HepG2 (cell line): Measurements from ENCODE around the gene TFF2. TPM values are rescaled to one million over a fixed set of nuclear protein-coding genes. Genes with fewer than 3 reads are reported as not detected.
A peak's percentile ranks its signal among the peaks of the same experiment; 100 is the strongest.

Source experiments
- AKAP8 ChIP-seq: sonication (generic); formaldehyde crosslinking; IDR thresholded peaks from 2 replicates; pipeline ENCODE4 v1.5.1; 2020; ENCODE audit warnings: mild to moderate bottlenecking, missing genetic modification reagents
- FOSL2 ChIP-seq: sonication (generic); formaldehyde crosslinking; IDR thresholded peaks from 2 replicates; pipeline ENCODE4 v1.4.0; 2020; ENCODE audit warnings: missing genetic modification reagents
- GATAD2A ChIP-seq: IDR thresholded peaks from 2 replicates; pipeline ENCODE4 v1.6.1; 2016
- HNRNPL ChIP-seq: fragments of 200-400 bp; formaldehyde crosslinking; IDR thresholded peaks from 2 replicates; pipeline ENCODE4 v1.6.1; 2017; ENCODE audit warnings: mild to moderate bottlenecking, low read depth, low read length
- REL ChIP-seq: sonication (generic); formaldehyde crosslinking; conservative IDR thresholded peaks from 2 replicates; pipeline ENCODE4 v1.8.0; 2022; ENCODE audit warnings: mild to moderate bottlenecking, missing genetic modification reagents, moderate library complexity
- SMC3 ChIP-seq: IDR thresholded peaks from 2 replicates; pipeline ENCODE4 v1.6.1; 2011; ENCODE audit warnings: low read length, improper control_type of control experiment
- STAG1 ChIP-seq: sonication (generic); formaldehyde crosslinking; IDR thresholded peaks from 2 replicates; pipeline ENCODE4 v1.4.0; 2020; ENCODE audit warnings: missing genetic modification reagents
- XRCC5 ChIP-seq: fragments of 200-400 bp; formaldehyde crosslinking; optimal IDR thresholded peaks from 2 replicates; pipeline ENCODE3; 2017; ENCODE audit warnings: mild to moderate bottlenecking, low read length
- ZNF33A ChIP-seq: sonication (generic); formaldehyde crosslinking; IDR thresholded peaks from 2 replicates; pipeline ENCODE4 v1.5.1; 2020; ENCODE audit warnings: missing genetic modification reagents, mild to moderate bottlenecking, moderate library complexity, borderline replicate concordance
- ZNF383 ChIP-seq: sonication (generic); formaldehyde crosslinking; IDR thresholded peaks from 2 replicates; pipeline ENCODE4 v1.4.0; 2020; ENCODE audit warnings: missing genetic modification reagents, mild to moderate bottlenecking, borderline replicate concordance
- polyA plus RNA-seq, 8 experiments: library from polyadenylated mRNA; depleted of rRNA in 3 of 8; stranded (reverse) in 7 of 8; unstranded in 1 of 8; fragments of >200 nt; fragmentation: Illumina TruSeq in 4 of 8; extraction: Trizol in 4 of 8; gene quantifications; 2 replicates each; pipeline versions ENCODE4 v1.2.1 to v1.2.3, GENCODE V29; 2011 to 2016; ENCODE audit warnings: low read depth in 4 of 8, missing spikeins in 1 of 8, mixed read lengths in 1 of 8; ENCODE audit not compliant: insufficient read depth in 1 of 8
- total RNA-seq, 5 experiments: library from RNA; depleted of rRNA; stranded (reverse); fragments of >200 nt; fragmentation: Illumina TruSeq; extraction: Trizol; gene quantifications; 2 replicates each; pipeline ENCODE4 v1.2.3, GENCODE V29; 2016; ENCODE audit warnings: low read depth in 1 of 5
- TF ChIP-seq, protein P1 (sequence below): sonication (generic); formaldehyde crosslinking; IDR thresholded peaks from 2 replicates; pipeline ENCODE4 v1.4.0; 2020; ENCODE audit warnings: missing genetic modification reagents
- TF ChIP-seq, protein P2 (sequence below): sonication (generic); formaldehyde crosslinking; IDR thresholded peaks from 2 replicates; pipeline ENCODE4 v1.5.1; 2020; ENCODE audit warnings: mild to moderate bottlenecking, moderate library complexity, missing genetic modification reagents
- TF ChIP-seq, protein P3 (sequence below): sonication (generic); formaldehyde crosslinking; IDR thresholded peaks from 2 replicates; pipeline ENCODE4; 2020; ENCODE audit warnings: missing genetic modification reagents, mild to moderate bottlenecking, borderline replicate concordance
- TF ChIP-seq, protein P4 (sequence below): sonication (generic); formaldehyde crosslinking; IDR thresholded peaks from 2 replicates; pipeline ENCODE4 v1.4.0; 2020; ENCODE audit warnings: missing genetic modification reagents, low read depth, mild to moderate bottlenecking, borderline replicate concordance
- TF ChIP-seq, protein P5 (sequence below): sonication (generic); formaldehyde crosslinking; IDR thresholded peaks from 2 replicates; pipeline ENCODE4 v1.4.0; 2020; ENCODE audit warnings: missing genetic modification reagents
- TF ChIP-seq, protein P6 (sequence below), 2 experiments: IDR thresholded peaks; 2 replicates each; pipeline ENCODE4 v1.6.1; 2011 to 2012; ENCODE audit warnings: low read length in 2 of 2, borderline replicate concordance in 1 of 2, low read depth in 1 of 2, mild to moderate bottlenecking in 1 of 2, moderate library complexity in 1 of 2

TFF2 gene
- total and polyA plus RNA-seq, 2 of the 13 experiments (the other 11 are each of a cell fraction or from before 2014, with no cell fraction given), result 1.5 TPM; not detected in 1

DNA sequence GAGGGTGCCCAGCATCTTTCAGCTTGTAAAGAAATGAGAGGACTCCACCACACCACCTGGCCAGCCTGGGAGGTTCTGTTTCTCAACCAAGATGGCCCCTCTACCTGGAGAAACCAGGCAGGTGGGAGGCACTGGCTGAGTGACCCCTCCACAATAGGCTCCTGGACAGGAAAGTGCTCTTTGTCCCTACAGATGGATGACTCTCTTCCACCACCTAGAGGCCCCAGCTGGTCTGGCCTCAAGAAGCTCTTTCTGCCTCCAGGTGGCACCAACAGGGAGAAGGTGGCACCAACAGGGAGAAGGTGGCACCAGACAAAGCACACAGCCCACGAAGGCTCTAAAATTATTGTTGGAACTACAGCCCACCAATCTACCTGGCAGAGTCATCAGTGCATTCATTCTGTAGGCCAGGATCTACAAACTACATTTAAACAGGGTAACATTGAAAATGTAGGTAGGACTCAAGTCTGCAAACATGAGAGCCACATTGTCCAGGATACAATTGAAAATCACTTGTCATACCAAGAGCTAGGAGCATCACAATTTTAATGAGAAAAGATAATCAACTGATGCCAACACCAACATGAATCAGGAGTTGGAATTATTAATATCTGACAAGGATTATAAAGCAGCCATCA is 30.7 kb upstream of the TFF2 start (continued):
- TF ChIP-seq, protein P1, sequence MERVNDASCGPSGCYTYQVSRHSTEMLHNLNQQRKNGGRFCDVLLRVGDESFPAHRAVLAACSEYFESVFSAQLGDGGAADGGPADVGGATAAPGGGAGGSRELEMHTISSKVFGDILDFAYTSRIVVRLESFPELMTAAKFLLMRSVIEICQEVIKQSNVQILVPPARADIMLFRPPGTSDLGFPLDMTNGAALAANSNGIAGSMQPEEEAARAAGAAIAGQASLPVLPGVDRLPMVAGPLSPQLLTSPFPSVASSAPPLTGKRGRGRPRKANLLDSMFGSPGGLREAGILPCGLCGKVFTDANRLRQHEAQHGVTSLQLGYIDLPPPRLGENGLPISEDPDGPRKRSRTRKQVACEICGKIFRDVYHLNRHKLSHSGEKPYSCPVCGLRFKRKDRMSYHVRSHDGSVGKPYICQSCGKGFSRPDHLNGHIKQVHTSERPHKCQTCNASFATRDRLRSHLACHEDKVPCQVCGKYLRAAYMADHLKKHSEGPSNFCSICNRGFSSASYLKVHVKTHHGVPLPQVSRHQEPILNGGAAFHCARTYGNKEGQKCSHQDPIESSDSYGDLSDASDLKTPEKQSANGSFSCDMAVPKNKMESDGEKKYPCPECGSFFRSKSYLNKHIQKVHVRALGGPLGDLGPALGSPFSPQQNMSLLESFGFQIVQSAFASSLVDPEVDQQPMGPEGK, result peak; percentile 58
- TF ChIP-seq STAG1 (CRISPR knock-in tag), result peak; percentile 85
- TF ChIP-seq, protein P2, sequence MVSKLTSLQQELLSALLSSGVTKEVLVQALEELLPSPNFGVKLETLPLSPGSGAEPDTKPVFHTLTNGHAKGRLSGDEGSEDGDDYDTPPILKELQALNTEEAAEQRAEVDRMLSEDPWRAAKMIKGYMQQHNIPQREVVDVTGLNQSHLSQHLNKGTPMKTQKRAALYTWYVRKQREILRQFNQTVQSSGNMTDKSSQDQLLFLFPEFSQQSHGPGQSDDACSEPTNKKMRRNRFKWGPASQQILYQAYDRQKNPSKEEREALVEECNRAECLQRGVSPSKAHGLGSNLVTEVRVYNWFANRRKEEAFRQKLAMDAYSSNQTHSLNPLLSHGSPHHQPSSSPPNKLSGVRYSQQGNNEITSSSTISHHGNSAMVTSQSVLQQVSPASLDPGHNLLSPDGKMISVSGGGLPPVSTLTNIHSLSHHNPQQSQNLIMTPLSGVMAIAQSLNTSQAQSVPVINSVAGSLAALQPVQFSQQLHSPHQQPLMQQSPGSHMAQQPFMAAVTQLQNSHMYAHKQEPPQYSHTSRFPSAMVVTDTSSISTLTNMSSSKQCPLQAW (CRISPR knock-in tag), result 0 out of 2 replicates have a peak, but pooled peaks have one; percentile 44
- TF ChIP-seq REL (CRISPR knock-in tag), result no peak
- TF ChIP-seq, protein P3, sequence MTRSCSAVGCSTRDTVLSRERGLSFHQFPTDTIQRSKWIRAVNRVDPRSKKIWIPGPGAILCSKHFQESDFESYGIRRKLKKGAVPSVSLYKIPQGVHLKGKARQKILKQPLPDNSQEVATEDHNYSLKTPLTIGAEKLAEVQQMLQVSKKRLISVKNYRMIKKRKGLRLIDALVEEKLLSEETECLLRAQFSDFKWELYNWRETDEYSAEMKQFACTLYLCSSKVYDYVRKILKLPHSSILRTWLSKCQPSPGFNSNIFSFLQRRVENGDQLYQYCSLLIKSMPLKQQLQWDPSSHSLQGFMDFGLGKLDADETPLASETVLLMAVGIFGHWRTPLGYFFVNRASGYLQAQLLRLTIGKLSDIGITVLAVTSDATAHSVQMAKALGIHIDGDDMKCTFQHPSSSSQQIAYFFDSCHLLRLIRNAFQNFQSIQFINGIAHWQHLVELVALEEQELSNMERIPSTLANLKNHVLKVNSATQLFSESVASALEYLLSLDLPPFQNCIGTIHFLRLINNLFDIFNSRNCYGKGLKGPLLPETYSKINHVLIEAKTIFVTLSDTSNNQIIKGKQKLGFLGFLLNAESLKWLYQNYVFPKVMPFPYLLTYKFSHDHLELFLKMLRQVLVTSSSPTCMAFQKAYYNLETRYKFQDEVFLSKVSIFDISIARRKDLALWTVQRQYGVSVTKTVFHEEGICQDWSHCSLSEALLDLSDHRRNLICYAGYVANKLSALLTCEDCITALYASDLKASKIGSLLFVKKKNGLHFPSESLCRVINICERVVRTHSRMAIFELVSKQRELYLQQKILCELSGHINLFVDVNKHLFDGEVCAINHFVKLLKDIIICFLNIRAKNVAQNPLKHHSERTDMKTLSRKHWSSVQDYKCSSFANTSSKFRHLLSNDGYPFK (CRISPR knock-in tag), result no peak
- TF ChIP-seq ZNF33A (CRISPR knock-in tag), result no peak
- no peak for TF ChIP-seq ZNF383 (CRISPR knock-in tag)
- TF ChIP-seq, protein P4, sequence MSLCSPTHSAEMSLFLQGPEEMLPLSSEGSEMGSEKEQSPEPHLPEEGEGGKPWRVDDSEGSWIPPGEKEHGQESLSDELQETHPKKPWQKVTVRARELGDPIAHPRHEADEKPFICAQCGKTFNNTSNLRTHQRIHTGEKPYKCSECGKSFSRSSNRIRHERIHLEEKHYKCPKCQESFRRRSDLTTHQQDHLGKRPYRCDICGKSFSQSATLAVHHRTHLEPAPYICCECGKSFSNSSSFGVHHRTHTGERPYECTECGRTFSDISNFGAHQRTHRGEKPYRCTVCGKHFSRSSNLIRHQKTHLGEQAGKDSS (CRISPR knock-in tag), result 0 out of 2 replicates have a peak, but pooled peaks have one; percentile 44
- TF ChIP-seq SMC3, result peak; percentile 87
- TF ChIP-seq, protein P5, sequence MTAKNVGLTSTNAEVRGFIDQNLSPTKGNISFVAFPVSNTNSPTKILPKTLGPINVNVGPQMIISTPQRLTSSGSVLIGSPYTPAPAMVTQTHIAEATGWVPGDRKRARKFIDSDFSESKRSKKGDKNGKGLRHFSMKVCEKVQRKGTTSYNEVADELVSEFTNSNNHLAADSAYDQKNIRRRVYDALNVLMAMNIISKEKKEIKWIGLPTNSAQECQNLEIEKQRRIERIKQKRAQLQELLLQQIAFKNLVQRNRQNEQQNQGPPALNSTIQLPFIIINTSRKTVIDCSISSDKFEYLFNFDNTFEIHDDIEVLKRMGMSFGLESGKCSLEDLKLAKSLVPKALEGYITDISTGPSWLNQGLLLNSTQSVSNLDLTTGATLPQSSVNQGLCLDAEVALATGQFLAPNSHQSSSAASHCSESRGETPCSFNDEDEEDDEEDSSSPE (CRISPR knock-in tag), result no peak
- TF ChIP-seq, protein P6, sequence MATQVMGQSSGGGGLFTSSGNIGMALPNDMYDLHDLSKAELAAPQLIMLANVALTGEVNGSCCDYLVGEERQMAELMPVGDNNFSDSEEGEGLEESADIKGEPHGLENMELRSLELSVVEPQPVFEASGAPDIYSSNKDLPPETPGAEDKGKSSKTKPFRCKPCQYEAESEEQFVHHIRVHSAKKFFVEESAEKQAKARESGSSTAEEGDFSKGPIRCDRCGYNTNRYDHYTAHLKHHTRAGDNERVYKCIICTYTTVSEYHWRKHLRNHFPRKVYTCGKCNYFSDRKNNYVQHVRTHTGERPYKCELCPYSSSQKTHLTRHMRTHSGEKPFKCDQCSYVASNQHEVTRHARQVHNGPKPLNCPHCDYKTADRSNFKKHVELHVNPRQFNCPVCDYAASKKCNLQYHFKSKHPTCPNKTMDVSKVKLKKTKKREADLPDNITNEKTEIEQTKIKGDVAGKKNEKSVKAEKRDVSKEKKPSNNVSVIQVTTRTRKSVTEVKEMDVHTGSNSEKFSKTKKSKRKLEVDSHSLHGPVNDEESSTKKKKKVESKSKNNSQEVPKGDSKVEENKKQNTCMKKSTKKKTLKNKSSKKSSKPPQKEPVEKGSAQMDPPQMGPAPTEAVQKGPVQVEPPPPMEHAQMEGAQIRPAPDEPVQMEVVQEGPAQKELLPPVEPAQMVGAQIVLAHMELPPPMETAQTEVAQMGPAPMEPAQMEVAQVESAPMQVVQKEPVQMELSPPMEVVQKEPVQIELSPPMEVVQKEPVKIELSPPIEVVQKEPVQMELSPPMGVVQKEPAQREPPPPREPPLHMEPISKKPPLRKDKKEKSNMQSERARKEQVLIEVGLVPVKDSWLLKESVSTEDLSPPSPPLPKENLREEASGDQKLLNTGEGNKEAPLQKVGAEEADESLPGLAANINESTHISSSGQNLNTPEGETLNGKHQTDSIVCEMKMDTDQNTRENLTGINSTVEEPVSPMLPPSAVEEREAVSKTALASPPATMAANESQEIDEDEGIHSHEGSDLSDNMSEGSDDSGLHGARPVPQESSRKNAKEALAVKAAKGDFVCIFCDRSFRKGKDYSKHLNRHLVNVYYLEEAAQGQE (IDR thresholded peaks at IDR 0.05; ENCODE audit: borderline replicate concordance in 1 of 2, low read depth in 1 of 2, low read length in 2 of 2), result no peak
- TF ChIP-seq GATAD2A (CRISPR knock-in tag), result 0 out of 2 replicates have a peak, but pooled peaks have one; percentile 29
- no peak for TF ChIP-seq AKAP8 (CRISPR knock-in tag)
- peak; percentile 33; the same call in 1 of the 2 replicates for TF ChIP-seq FOSL2 (CRISPR knock-in tag)
- peak; percentile 70 for TF ChIP-seq XRCC5
- peak; percentile 82; the same call in 1 of the 2 replicates for TF ChIP-seq HNRNPL
